ENCODE data around the gene ARFGAP2.

ARFGAP2 gene

DNA sequence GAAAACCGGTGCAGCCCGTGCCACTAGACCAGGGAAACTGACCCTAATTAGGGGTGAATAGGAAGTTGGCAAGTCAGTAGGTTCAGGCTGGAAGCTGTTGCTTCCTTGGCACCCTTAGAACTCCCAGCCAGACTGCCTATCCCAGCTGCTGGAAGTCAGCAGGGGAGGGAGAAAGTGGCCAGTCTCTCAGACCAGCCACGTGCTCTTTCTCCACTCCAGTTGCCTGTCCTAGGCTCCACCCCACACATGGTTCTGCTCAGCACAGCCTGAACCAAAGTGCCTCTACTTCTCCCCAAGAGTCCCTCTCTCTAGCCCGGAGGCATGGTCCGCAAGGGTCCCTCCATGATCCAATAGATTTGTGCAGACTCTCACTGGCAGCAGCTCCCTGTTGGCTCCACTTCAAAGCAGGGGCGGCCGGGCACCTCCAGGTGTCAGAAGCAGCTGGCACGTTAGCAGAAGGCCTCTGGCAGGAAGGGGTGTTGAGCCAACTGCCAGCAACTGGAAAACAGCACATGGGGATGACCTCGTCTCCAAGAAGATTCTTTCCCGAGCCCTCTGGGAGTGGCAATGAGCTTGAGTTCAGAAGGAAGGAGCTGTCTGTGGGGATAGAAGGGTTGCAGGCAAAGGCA lies 27.7 kb downstream of the ARFGAP2 start:
- peaks cover 18% of the 10 kb centered on the region for H3K4me1 Mint-ChIP-seq
- H3K27me3 Mint-ChIP-seq = no peaks in the 10 kb centered on the region
- no peaks in the 10 kb centered on the region for H3K9me3 Mint-ChIP-seq
- no peak overlapping the region for H3K27ac Mint-ChIP-seq
- H3K4me3 Mint-ChIP-seq = no peak overlapping the region
- no peaks in the 10 kb centered on the region for H3K36me3 Mint-ChIP-seq

DNA sequence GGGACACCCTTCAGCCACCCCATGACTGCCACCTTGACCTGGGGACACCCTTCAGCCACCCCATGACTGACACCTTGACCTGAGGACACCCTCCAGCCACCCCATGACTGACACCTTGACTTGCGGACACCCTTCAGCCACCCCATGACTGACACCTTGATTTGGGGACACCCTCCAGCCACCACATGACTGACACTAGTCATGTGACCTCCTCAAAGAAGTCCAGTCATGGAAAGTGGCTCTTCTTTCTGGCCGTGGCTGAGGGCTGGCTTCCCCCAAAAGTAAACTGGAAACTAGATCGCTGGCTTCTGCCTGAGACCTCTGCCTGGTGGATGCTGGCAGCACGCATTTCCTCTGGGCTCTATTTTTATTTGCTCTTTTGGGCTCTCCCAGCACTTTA lies 28.4 kb downstream of the ARFGAP2 start:
- Mint-ChIP-seq H3K27me3 (no peaks in the 10 kb centered on the region), H3K36me3 (no peaks in the 10 kb centered on the region), H3K9me3 (no peaks in the 10 kb centered on the region), H3K4me3 (no peak overlapping the region), H3K27ac (no peak overlapping the region), H3K4me1 (peaks cover 11% of the 10 kb centered on the region)

DNA sequence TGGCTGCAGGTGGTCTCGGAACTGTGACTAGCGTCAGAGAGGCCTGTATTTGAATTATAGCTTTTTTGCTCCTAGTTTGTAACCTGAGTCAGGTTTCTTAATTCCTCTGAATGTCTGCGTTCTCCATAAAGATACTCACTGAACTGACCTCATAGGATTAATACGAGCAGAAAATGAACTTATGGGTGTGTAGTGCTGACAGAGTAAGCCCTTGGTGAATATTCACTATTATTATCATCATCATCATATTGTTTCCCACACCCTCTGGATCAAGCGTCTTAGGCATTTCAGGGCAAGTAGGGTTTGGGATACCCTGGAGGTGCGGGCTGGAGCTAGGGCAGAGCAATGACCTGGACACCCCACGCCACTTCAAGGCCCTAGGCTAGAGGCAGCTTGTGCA lies 29.0 kb downstream of the ARFGAP2 start:
- Mint-ChIP-seq H3K4me3 (no peak overlapping the region), H3K27ac (no peak overlapping the region), H3K27me3 (no peaks in the 10 kb centered on the region), H3K9me3 (no peaks in the 10 kb centered on the region), H3K36me3 (no peaks in the 10 kb centered on the region), H3K4me1 (peaks cover 5% of the 10 kb centered on the region)

DNA sequence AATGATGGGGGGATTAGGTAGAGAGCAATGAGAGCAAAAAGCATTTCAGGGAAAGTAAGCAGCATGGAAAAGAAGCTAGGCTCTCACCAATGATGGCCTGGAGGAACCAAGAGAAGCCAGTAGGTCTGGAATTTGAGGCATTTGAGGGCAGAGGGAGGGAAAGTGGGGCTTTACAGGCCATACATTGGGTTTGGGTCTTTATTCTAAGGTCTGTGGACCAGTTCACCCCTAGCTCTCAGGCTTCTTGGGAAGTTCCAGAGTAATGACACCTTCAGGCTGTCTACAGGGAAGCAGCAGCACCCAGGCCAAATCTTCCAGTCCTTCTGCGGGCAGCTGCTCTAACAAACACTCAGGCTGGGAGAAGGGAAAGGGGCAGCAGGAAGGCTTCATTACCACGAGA lies 29.4 kb downstream of the ARFGAP2 start:
- Mint-ChIP-seq H3K27me3 (no peaks in the 10 kb centered on the region), H3K27ac (no peak overlapping the region), H3K9me3 (no peaks in the 10 kb centered on the region), H3K36me3 (no peaks in the 10 kb centered on the region), H3K4me3 (no peak overlapping the region), H3K4me1 (peaks cover under 1% of the 10 kb centered on the region)

DNA sequence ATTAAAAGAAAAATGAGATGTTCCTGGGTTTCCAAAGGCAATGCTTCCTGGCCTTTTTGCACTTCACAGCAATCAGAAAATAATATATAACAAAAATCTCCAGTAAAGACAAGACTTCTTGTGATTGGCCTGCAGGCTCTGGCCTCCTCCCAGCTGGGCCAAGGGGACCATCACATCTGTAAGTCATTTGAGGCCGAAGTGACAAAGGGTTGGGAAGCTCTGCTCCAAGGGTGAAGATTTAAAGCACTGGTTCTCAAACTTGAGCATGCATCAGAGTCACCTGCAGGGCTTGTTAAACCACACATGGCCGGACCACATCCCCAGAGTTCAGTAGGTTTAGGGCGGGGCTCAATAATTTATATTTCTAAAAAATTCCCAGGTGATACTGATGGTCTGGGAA lies 32.1 kb downstream of the ARFGAP2 start:
- H3K4me1 Mint-ChIP-seq = no peaks in the 10 kb centered on the region
- H3K27me3 Mint-ChIP-seq = no peaks in the 10 kb centered on the region
- H3K9me3 Mint-ChIP-seq = no peaks in the 10 kb centered on the region
- no peaks in the 10 kb centered on the region for H3K36me3 Mint-ChIP-seq
- no peak overlapping the region for H3K27ac Mint-ChIP-seq
- no peak overlapping the region for H3K4me3 Mint-ChIP-seq

DNA sequence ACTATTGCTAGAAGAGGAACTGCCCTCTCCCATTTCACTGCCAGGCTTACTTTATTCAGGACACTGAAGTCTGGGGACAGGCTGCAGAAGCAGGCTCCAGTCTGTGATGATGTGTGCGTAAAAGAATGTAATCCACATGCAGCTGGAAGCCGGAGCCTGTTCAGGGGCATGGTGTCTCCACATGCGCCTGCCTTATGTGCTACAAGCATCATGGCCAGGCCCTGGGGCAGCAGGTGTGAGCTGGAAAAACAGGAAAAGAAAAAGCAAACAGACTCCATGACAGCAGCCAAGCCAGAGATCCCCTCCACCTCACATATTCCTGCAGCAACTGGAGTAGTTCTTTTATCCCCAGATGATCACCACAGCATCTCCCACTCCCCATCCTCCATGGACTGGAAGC lies 33.4 kb downstream of the ARFGAP2 start:
- H3K4me1 Mint-ChIP-seq = no peaks in the 10 kb centered on the region
- H3K4me3 Mint-ChIP-seq = no peak overlapping the region
- no peak overlapping the region for H3K27ac Mint-ChIP-seq
- H3K9me3 Mint-ChIP-seq = no peaks in the 10 kb centered on the region
- no peaks in the 10 kb centered on the region for H3K27me3 Mint-ChIP-seq
- peaks cover 2% of the 10 kb centered on the region for H3K36me3 Mint-ChIP-seq

- Mint-ChIP-seq H3K27me3 (no peaks in the 10 kb centered on the region), H3K36me3 (peaks cover 7% of the 10 kb centered on the region), H3K4me1 (no peaks in the 10 kb centered on the region), H3K4me3 (no peak overlapping the region), H3K27ac (no peak overlapping the region), H3K9me3 (no peaks in the 10 kb centered on the region)
These were observed 36.8 kb downstream of the ARFGAP2 start for GRCh38 chr11:47139878-47140277.

GRCh38 chr11:47137476-47137875 lies 39.2 kb downstream of the ARFGAP2 start:
- Mint-ChIP-seq H3K36me3 (peaks cover 7% of the 10 kb centered on the region), H3K9me3 (no peaks in the 10 kb centered on the region), H3K4me1 (no peaks in the 10 kb centered on the region), H3K27me3 (no peaks in the 10 kb centered on the region), H3K4me3 (no peak overlapping the region), H3K27ac (no peak overlapping the region)

- H3K27me3 Mint-ChIP-seq = no peaks in the 10 kb centered on the region
- no peak overlapping the region for H3K4me3 Mint-ChIP-seq
- H3K9me3 Mint-ChIP-seq = no peaks in the 10 kb centered on the region
- H3K4me1 Mint-ChIP-seq = no peaks in the 10 kb centered on the region
- peaks cover 7% of the 10 kb centered on the region for H3K36me3 Mint-ChIP-seq
- H3K27ac Mint-ChIP-seq = no peak overlapping the region
These were observed 39.8 kb downstream of the ARFGAP2 start for GRCh38 chr11:47136921-47137320.

DNA sequence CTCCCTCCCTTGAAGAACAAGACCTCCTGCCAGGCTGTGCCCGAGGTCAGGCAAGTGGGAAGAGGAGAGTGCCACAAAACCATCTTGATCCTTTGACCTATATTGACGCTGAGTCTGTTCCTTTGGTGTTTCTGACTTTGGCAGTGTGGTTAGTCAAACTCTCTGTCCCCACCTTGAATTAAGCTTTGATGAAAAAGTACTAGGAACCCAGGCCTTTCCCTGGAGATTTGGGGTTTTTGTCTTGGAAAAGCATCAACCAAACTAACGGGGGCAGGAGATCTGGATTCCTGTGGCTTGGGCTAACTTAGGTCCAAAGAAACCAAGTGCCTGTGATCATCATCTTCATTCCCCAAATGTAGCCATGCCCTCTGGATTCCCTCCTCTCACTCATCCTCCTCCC lies 40.4 kb downstream of the ARFGAP2 start:
- Mint-ChIP-seq H3K4me3 (no peak overlapping the region), H3K9me3 (no peaks in the 10 kb centered on the region), H3K36me3 (peaks cover 7% of the 10 kb centered on the region), H3K27ac (no peak overlapping the region), H3K27me3 (no peaks in the 10 kb centered on the region), H3K4me1 (no peaks in the 10 kb centered on the region)

GRCh38 chr11:47132981-47133380 lies 43.7 kb downstream of the ARFGAP2 start:
- no peaks in the 10 kb centered on the region for H3K9me3 Mint-ChIP-seq
- H3K4me3 Mint-ChIP-seq = no peak overlapping the region
- no peaks in the 10 kb centered on the region for H3K4me1 Mint-ChIP-seq
- peaks cover 4% of the 10 kb centered on the region for H3K36me3 Mint-ChIP-seq
- H3K27me3 Mint-ChIP-seq = no peaks in the 10 kb centered on the region
- no peak overlapping the region for H3K27ac Mint-ChIP-seq

- no peaks in the 10 kb centered on the region for H3K27me3 Mint-ChIP-seq
- no peaks in the 10 kb centered on the region for H3K36me3 Mint-ChIP-seq
- H3K9me3 Mint-ChIP-seq = no peaks in the 10 kb centered on the region
- no peak overlapping the region for H3K4me3 Mint-ChIP-seq
- no peaks in the 10 kb centered on the region for H3K4me1 Mint-ChIP-seq
- H3K27ac Mint-ChIP-seq = no peak overlapping the region
These were observed 44.2 kb downstream of the ARFGAP2 start for GRCh38 chr11:47132490-47132889.

DNA sequence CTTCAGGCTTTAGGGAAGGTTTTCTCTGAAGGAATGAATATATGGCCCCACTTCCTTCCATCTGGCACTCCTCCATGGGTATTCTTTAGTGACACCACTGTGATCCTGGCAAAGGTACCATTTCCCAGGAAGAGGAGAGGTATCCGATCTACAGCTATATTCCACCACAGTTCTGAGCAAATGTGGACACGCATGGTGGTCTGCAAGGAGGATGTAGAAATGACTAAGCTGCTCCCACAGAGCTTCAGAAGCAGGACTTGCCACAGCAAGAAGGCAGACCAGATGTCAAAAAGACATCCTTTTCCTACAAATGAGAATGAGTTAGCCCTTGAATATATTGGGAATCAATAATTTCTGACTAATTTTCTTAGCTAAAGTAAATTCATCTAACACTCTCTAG lies 45.5 kb downstream of the ARFGAP2 start:
- H3K36me3 Mint-ChIP-seq = no peaks in the 10 kb centered on the region
- no peaks in the 10 kb centered on the region for H3K9me3 Mint-ChIP-seq
- no peaks in the 10 kb centered on the region for H3K27me3 Mint-ChIP-seq
- no peak overlapping the region for H3K4me3 Mint-ChIP-seq
- H3K27ac Mint-ChIP-seq = no peak overlapping the region
- H3K4me1 Mint-ChIP-seq = no peaks in the 10 kb centered on the region

GRCh38 chr11:47130543-47130942 lies 46.1 kb downstream of the ARFGAP2 start:
- Mint-ChIP-seq H3K27me3 (no peaks in the 10 kb centered on the region), H3K4me1 (no peaks in the 10 kb centered on the region), H3K27ac (no peak overlapping the region), H3K36me3 (peaks cover 2% of the 10 kb centered on the region), H3K9me3 (no peaks in the 10 kb centered on the region), H3K4me3 (no peak overlapping the region)

DNA sequence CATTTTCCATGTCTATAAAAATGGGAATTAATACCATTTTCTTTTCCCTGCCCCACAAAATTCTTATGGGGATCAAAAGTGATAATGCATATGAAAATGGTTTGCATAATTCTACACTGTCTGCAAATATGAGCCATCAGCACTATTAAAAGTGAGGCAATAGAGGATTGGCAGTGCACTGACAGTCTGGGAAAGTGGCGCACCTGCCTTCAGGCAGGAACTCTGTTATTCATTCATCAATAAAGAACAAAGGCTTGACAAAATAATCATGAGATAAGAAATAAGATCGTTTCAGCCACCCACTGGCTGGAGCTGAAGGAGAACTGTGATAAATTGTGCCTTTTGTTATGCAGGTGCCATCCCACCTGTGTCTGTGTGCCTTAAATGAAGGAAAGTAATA lies 49.5 kb downstream of the ARFGAP2 start:
- Mint-ChIP-seq H3K4me3 (no peak overlapping the region), H3K36me3 (peaks cover 4% of the 10 kb centered on the region), H3K27ac (no peak overlapping the region), H3K4me1 (no peaks in the 10 kb centered on the region), H3K27me3 (no peaks in the 10 kb centered on the region), H3K9me3 (no peaks in the 10 kb centered on the region)

DNA sequence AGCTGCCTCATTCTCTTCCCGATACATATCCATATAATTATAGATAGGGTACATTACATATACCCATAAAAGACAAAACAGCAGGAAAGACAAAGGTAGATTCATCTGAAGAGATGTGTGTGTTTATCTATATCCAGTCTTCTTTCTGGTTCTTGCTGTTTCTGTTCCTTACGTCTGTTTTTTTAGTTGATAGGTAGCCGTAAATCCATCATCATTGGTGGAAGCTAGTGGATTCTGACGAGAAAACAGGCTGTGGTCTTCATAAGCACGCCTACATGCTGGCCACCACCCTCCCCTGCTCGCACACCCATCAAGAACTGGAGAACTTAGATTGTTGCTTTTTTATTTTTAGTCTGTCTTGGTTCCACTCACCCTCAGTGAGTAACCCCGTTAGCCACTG lies 51.6 kb downstream of the ARFGAP2 start:
- no peak overlapping the region for H3K27ac Mint-ChIP-seq

GRCh38 chr11:47124675-47125074 lies 52.0 kb downstream of the ARFGAP2 start:
- Mint-ChIP-seq H3K27me3 (no peaks in the 10 kb centered on the region), H3K36me3 (peaks cover 4% of the 10 kb centered on the region), H3K4me3 (no peak overlapping the region), H3K9me3 (no peaks in the 10 kb centered on the region), H3K27ac (no peak overlapping the region), H3K4me1 (no peaks in the 10 kb centered on the region)

More for the DNA sequence above, 51.6 kb downstream of the ARFGAP2 start:
- H3K27me3 Mint-ChIP-seq = no peaks in the 10 kb centered on the region
- no peak overlapping the region for H3K4me3 Mint-ChIP-seq
- H3K4me1 Mint-ChIP-seq = no peaks in the 10 kb centered on the region
- no peaks in the 10 kb centered on the region for H3K9me3 Mint-ChIP-seq
- peaks cover 4% of the 10 kb centered on the region for H3K36me3 Mint-ChIP-seq
